Skeletal muscle satellite cell (primary cell): ENCODE measurements around the gene ZNF573. TPM values are rescaled to one million over a fixed set of nuclear protein-coding genes. Genes with fewer than 3 reads are reported as not detected.
"Not testable (repeated sequence)": the region's sequence is repeated elsewhere in the genome, so short reads cannot be mapped to it uniquely, and the experiment has no call there.

Source experiments
- H3K27me3 ChIP-seq: 2 replicates; pipeline ENCODE4 v1.7.0; 2013; ENCODE audit warnings: low read length; ENCODE audit not compliant: control insufficient read depth, insufficient read depth
- H3K36me3 ChIP-seq: 2 replicates; pipeline ENCODE4 v1.7.0; 2013; ENCODE audit warnings: mild to moderate bottlenecking, control low read depth, low read length; ENCODE audit not compliant: insufficient read depth
- H3K4me1 ChIP-seq: 2 replicates; pipeline ENCODE4 v1.7.0; 2013; ENCODE audit warnings: low read length; ENCODE audit not compliant: control insufficient read depth, insufficient read depth
- H3K4me2 ChIP-seq: 2 replicates; pipeline ENCODE4 v1.7.0; 2013; ENCODE audit warnings: mild to moderate bottlenecking, low read length
- H3K4me3 ChIP-seq: 2 replicates; pipeline ENCODE4 v1.7.0; 2013; ENCODE audit warnings: low read length
- H3K9ac ChIP-seq: 2 replicates; pipeline ENCODE4 v1.7.0; 2013; ENCODE audit warnings: mild to moderate bottlenecking, low read depth, low read length, moderate library complexity
- H3K9me3 ChIP-seq: replicated peaks from 2 replicates; pipeline ENCODE4 v1.7.0; 2013; ENCODE audit warnings: mild to moderate bottlenecking, control low read depth, low read length
- total RNA-seq: library from RNA; depleted of rRNA; stranded (reverse); fragments of >200 nt; gene quantifications from 2 replicates; pipeline ENCODE4 v1.2.3, GENCODE V29; 2012; rRNA removed

ZNF573 gene
- total RNA-seq: 4.4 and 33.0 TPM in 2 replicates

GRCh38 chr19:37779127-37780005 lies at the start of gene ZNF573:
TSS of gene ZNF573 (minus strand) at chr19:37779586. CDS start at chr19:37773729, 5,857 bp downstream.
- Histone ChIP-seq H3K4me1 (no peaks in the 10 kb centered on the region), H3K9ac (peak within 1 kb of the TSS; percentile 88), H3K4me2 (peak within 1 kb of the TSS; percentile 94), H3K4me3 (peak within 1 kb of the TSS; percentile 77), H3K9me3 (no peaks in the 10 kb centered on the region), H3K27me3 (no peaks in the 10 kb centered on the region), H3K36me3 (no peaks in the 10 kb centered on the region)

GRCh38 chr19:37817180-37817981 lies 38.0 kb upstream of the ZNF573 start:
- no peaks in the 10 kb centered on the region for H3K36me3 ChIP-seq
- no peak overlapping the region for H3K9ac ChIP-seq
- H3K4me3 ChIP-seq: peak overlapping the region; percentile 63
- H3K4me2 ChIP-seq: peak overlapping the region; percentile 72
- H3K27me3 ChIP-seq: peaks cover 1% of the 10 kb centered on the region
- H3K9me3 ChIP-seq: peaks cover 4% of the 10 kb centered on the region
- no peaks in the 10 kb centered on the region for H3K4me1 ChIP-seq

GRCh38 chr19:37815611-37816010 lies 36.2 kb upstream of the ZNF573 start:
- not testable (repeated sequence) for H3K9ac ChIP-seq, H3K9me3 ChIP-seq, H3K4me1 ChIP-seq, H3K4me3 ChIP-seq, H3K36me3 ChIP-seq, H3K27me3 ChIP-seq, H3K4me2 ChIP-seq

GRCh38 chr19:37813340-37813739 lies 34.0 kb upstream of the ZNF573 start:
- H3K9ac ChIP-seq: no peak overlapping the region
- H3K4me2 ChIP-seq: no peak overlapping the region
- no peaks in the 10 kb centered on the region for H3K36me3 ChIP-seq
- H3K9me3 ChIP-seq: peaks cover 8% of the 10 kb centered on the region
- H3K4me1 ChIP-seq: no peaks in the 10 kb centered on the region
- H3K27me3 ChIP-seq: no peaks in the 10 kb centered on the region
- no peak overlapping the region for H3K4me3 ChIP-seq

- Histone ChIP-seq H3K4me1 (no peaks in the 10 kb centered on the region), H3K4me2 (no peak overlapping the region), H3K9ac (no peak overlapping the region), H3K36me3 (no peaks in the 10 kb centered on the region), H3K4me3 (no peak overlapping the region), H3K27me3 (no peaks in the 10 kb centered on the region), H3K9me3 (peaks cover 19% of the 10 kb centered on the region)
These were observed 30.0 kb upstream of the ZNF573 start for GRCh38 chr19:37809366-37809765.

GRCh38 chr19:37803249-37803840 lies 24.0 kb upstream of the ZNF573 start:
- no peaks in the 10 kb centered on the region for H3K27me3 ChIP-seq
- no peak overlapping the region for H3K4me2 ChIP-seq
- H3K4me3 ChIP-seq: no peak overlapping the region
- no peaks in the 10 kb centered on the region for H3K36me3 ChIP-seq
- no peak overlapping the region for H3K9ac ChIP-seq
- peaks cover 47% of the 10 kb centered on the region for H3K9me3 ChIP-seq
- H3K4me1 ChIP-seq: no peaks in the 10 kb centered on the region

GRCh38 chr19:37790244-37790925 lies 11.0 kb upstream of the ZNF573 start:
- Histone ChIP-seq H3K36me3 (no peaks in the 10 kb centered on the region), H3K4me2 (no peak overlapping the region), H3K9ac (no peak overlapping the region), H3K9me3 (peaks cover 12% of the 10 kb centered on the region), H3K4me3 (no peak overlapping the region), H3K4me1 (no peaks in the 10 kb centered on the region), H3K27me3 (no peaks in the 10 kb centered on the region)

- no peaks in the 10 kb centered on the region for H3K9me3 ChIP-seq
- no peaks in the 10 kb centered on the region for H3K27me3 ChIP-seq
- H3K36me3 ChIP-seq: no peaks in the 10 kb centered on the region
- H3K4me2 ChIP-seq: peak overlapping the region; percentile 94
- H3K4me1 ChIP-seq: no peaks in the 10 kb centered on the region
- H3K4me3 ChIP-seq: peak overlapping the region; percentile 77
- H3K9ac ChIP-seq: peak overlapping the region; percentile 88
These were observed 716 bp downstream of the ZNF573 start for GRCh38 chr19:37778613-37779126.

GRCh38 chr19:37770985-37771384 lies 8.4 kb downstream of the ZNF573 start:
- Histone ChIP-seq H3K4me2 (no peak overlapping the region), H3K9me3 (no peaks in the 10 kb centered on the region), H3K36me3 (peaks cover 15% of the 10 kb centered on the region), H3K4me3 (no peak overlapping the region), H3K27me3 (no peaks in the 10 kb centered on the region), H3K4me1 (peaks cover 7% of the 10 kb centered on the region), H3K9ac (no peak overlapping the region)

- Histone ChIP-seq H3K4me1 (no peaks in the 10 kb centered on the region), H3K4me3 (no peak overlapping the region), H3K9ac (no peak overlapping the region), H3K27me3 (no peaks in the 10 kb centered on the region), H3K4me2 (no peak overlapping the region), H3K36me3 (peaks cover 15% of the 10 kb centered on the region), H3K9me3 (no peaks in the 10 kb centered on the region)
These were observed 15.9 kb downstream of the ZNF573 start for GRCh38 chr19:37763488-37763887.

GRCh38 chr19:37757683-37758082 lies 21.7 kb downstream of the ZNF573 start:
- not testable (repeated sequence) for H3K9ac ChIP-seq, H3K9me3 ChIP-seq, H3K4me3 ChIP-seq, H3K4me2 ChIP-seq, H3K4me1 ChIP-seq, H3K27me3 ChIP-seq
- peaks cover 10% of the 10 kb centered on the region for H3K36me3 ChIP-seq
